G401 (cell line): ENCODE measurements around the gene PTPRN2. TPM values are rescaled to one million over a fixed set of nuclear protein-coding genes. Genes with fewer than 3 reads are reported as not detected.

Source experiments
- DNase-seq: peaks from one replicate; pipeline ENCODE4 v3.0.0-alpha.2; 2015; ENCODE audit warnings: low spot score
- in situ Hi-C: cut with HindIII; loops from 2 replicates; pipeline ENCODE4 v1.10.0; 2016; ENCODE audit warnings: low sequenced_read_pairs, mixed read lengths
- total RNA-seq: library from RNA; depleted of rRNA; stranded (reverse); fragments of >200 nt; shearing (Covaris generic); gene quantifications from 2 replicates; pipeline ENCODE4 v1.2.3, GENCODE V29; 2014

The PTPRN2 gene
- total RNA-seq, 1 experiment from 2014 or later, result not detected

DNA sequence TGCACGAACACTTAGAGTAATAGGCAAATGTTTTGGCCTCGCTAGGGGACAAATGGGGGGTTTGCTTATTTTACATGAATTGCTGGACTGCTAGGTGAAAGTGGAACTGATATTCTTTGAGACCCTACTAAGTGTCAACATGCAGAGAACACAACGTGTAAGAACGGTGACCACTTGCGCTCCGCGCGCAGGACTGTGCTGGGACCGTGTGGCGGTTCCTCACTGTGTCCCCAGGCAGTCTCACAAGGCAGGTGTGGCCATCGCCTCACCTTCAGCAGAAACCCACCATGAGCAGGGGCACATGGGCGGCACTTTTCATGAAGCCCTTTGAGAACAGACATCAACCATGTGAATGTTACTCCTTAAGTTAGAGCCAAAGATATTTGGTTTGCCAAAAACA is 27.2 kb downstream of the PTPRN2 start:
- no peak for DNase-seq
- in situ Hi-C loops, result no loop called here

DNA sequence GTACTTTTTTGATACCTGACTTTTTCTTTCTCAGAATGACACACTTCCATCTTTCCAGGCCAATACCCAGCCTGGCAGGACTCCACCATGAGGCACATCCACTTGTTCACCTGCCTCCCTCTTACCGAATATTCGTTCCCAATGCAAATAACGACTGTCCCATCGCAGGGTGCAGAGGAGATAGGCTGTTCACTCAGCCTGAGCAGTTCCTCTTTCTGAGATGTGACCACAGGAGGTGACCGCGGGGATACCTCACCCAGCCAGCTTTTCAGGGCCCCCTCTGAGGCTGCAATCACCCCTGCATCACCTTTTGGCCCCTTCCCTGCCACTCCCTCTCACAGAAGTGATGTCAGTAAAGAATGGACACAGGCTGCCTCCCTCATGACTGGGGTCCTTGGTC is 28.3 kb downstream of the PTPRN2 start:
- DNase-seq, result no peak
- in situ Hi-C loops, result no loop called here

GRCh38 chr7:158558816-158559215 is 28.8 kb downstream of the PTPRN2 start:
- in situ Hi-C loops, result no loop called here
- no peak for DNase-seq

DNA sequence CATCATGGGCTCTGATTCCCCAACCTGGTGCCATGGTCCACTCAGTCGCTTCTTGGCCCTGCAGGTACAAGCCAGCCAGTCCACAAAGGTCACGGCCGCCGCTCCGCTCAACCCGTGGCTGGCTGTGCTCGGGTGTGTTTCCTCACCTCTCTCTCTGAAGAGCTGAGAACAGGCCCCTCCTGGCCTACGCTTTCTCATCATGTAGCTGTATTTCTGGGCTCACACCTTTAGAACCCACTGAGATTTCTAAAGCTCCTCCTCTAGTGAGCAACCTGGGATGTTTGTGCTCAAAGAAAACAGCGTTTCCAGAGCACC is 30.2 kb downstream of the PTPRN2 start:
- no peak for DNase-seq
- in situ Hi-C loops, result no loop called here

GRCh38 chr7:158556721-158557440 is 30.7 kb downstream of the PTPRN2 start:
- no peak for DNase-seq
- in situ Hi-C loops, result no loop called here

GRCh38 chr7:158555034-158555520 is 32.5 kb downstream of the PTPRN2 start:
- in situ Hi-C loops, result no loop called here

DNA sequence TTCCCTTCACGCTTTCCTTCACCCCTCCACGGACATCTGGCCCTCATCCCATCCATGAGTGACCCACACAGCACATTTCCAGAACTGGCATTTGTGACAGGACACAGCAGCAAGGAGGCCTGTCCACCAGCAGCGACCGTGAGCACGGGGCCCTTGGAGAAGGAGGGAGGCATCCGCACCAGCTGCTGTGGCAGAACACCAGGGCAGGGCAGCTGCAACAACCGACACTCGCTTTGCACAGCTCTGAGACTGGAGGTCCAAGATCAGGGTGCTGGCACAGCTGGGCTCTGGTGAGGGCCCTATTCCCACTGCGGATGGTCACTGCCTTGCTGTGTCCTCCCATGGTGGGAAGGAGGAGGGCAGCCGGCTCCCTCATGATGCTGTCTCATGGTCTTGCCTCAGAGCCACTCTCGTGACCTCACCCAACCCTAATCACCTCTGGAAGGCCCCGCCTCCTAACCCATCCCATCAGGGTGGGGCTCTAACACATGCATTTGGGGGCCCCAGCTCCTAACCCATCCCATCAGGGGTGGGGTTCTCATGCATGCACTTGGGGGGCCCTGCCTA is 36.7 kb downstream of the PTPRN2 start:
- in situ Hi-C loops, result no loop called here

More at GRCh38 chr7:158555034-158555520, 32.5 kb downstream of the PTPRN2 start:
- no peak for DNase-seq

GRCh38 chr7:158550394-158550700 is 37.3 kb downstream of the PTPRN2 start:
- no peak for DNase-seq
- in situ Hi-C loops, result no loop called here

More for the DNA sequence above, 36.7 kb downstream of the PTPRN2 start:
- DNase-seq, result no peak

DNA sequence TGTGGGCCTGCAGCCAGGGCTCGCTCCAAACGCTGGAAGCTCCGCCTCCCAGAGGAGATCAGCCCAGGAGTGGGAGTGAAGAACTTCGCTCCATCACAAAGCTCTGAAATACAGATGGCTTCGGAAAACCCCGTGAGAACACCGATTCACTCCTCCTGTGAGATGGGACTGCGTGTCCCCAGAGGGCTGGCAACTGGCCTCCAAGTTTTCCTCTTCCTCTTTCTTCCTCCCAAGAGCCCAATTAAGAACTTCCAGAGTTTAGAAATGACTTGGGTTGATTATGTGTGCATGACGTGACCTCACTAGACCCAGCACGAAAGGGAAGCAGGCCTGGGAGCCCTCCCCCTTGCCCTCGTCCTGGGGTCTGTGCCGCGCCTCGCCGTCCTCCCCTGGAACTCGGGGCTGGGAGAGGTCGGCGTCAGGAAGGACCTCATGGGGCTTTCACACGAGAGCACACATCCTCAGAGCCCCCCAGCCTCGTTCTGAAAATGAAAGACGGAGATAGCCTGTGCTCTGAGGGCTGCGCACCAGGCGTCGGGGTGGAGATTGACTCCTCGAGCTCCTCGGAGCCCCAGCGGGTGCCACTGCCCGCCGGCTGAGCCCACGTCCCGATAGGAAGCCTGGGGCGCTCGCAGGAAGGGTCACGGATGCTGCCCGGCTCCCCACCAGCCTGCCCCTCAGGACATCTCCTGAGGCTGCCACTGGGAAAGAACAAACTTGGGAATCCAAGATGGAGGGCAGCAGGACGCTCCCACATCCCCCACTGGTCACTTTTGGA is 37.8 kb downstream of the PTPRN2 start:
- DNase-seq, result peak; percentile 31
- in situ Hi-C loops, result no loop called here

DNA sequence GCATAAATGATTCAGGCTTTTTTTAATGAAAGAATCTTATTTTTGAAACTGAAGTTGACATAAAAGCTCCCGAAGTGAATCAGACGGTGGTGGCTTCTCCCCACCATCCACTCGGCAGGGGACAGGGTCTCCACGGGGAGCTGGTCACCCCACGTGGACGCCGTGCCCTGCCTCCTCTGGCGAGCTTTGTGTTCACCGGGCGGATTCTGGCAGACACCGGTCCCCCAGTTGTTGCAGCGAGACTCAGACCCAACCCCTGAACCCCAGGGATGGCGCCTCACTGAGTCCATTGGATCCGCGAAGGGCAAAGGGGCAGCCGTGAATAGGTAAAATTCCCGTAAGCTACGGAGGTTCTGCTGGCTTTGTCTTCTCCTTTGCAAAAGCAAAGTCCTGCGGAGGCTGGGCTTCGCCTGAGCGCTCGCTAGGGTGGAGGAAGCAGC is 38.4 kb downstream of the PTPRN2 start:
- no peak for DNase-seq
- in situ Hi-C loops, result no loop called here

DNA sequence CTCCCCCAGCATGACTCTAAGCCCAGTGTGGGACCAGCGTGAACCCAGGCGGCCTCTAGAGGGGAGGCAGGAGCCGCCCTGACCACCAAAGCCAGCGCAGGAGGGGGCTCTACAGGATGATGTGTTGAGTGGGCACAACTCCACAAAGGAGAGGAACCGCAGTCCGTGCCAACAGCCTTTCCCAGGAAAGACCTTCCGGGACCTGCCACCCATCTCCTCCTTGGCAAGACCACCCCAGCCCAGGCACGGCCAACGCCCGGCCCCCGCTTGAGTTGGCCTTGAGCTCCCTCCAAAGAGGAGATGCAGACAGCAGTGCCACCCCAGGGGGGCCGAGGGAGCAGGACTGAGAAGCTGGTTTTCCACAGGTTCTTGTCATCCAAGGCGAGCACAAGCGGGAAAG is 38.9 kb downstream of the PTPRN2 start:
- DNase-seq, result no peak
- in situ Hi-C loops, result no loop called here

DNA sequence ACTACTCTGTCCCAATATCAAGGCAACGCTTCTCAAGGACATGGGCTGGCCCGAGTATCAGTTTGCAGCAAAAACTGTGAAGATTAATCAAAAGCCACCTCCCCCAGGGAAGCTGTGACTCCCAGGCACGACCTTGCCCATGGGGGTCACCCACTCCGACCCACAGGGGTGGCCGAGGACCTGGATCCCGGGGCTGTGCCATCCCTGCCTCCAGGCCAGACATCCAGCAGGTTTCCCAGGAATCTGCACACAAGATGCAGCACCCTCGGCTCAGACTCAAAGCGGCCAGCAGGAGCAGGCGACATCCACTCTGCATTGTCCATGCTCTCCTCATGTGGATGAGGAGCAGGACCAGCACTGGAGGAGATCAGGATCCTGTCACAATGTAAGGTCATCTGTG is 39.8 kb downstream of the PTPRN2 start:
- DNase-seq, result no peak
- in situ Hi-C loops, result no loop called here

DNA sequence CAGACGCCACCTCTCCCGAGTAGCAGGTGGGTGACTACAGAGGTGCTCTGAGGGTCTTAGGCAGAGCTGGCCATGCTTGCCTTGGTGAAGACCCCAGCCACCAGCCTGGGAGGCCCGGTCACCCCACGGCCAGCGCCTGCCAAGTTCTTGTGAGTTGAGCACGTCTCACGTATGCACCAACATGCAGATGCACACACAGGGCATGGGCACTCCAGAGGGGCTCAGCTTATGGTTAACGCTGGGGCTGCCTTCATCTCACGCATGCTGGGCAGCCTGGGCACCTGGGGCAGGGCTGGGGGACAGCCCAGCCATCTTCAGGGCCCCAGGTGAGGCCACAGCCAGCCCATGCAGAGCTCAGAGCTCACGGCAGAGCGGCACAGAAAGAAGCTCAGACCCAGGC is 41.0 kb downstream of the PTPRN2 start:
- no peak for DNase-seq
- in situ Hi-C loops, result no loop called here

DNA sequence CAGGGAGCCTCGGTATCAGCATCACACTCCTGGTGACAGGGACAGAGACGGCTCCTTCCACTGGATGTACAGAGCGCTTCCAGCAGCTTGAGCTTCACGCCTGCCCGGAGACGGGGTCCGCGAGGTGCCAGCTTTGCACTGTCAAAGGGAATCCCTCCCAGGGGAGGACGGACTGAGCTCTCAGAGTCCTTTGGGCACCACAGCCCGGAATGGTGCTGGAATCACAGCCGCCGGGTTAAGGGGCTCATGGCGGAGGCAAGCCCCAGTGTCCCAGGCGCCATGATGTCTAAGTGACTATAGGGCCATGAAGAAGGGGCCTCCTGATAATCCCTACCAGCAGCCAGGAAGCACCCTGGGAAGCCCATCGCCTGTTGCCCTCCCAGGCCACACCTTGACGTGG is 41.4 kb downstream of the PTPRN2 start:
- in situ Hi-C loops, result no loop called here
- no peak for DNase-seq

DNA sequence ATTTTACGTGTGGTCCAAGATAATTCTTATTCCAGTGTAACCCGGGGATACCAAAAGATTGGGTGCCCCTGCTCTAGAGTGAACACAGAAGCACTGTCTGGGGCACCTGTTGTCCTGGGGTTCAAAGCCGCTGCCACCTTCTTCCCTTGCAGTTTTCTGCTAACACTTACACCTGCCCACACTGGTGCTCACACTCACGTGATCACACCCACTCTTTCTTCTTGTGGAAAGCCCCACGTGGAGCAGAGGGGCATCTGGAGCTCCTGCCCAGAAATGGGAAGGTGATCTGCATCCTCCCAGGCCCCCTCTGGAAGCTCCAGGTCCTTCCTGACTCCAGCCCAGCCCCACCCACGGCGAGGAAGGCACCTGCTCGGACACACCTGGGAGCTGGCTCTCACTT is 42.9 kb downstream of the PTPRN2 start:
- in situ Hi-C loops, result no loop called here
- no peak for DNase-seq

DNA sequence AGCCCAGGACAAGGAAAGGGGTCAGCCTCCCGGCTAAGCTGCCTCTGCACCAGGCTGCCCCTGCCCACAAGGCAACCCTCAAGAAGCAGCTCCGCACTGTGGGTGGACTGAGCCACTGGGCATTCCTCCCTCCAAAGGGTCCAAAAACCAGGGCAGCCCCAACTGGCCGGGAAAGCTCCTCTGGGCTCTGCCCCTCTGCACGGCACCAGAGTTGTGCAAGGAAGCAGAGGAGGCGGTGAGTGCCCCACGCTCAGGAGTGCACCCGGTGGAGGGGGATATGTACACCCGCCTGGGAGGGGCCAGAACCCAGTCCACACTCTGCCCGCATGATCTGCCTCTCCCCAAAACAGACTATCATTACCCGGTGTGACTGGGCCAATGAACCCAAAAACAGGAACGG is 43.8 kb downstream of the PTPRN2 start:
- in situ Hi-C loops, result no loop called here
- DNase-seq, result no peak

DNA sequence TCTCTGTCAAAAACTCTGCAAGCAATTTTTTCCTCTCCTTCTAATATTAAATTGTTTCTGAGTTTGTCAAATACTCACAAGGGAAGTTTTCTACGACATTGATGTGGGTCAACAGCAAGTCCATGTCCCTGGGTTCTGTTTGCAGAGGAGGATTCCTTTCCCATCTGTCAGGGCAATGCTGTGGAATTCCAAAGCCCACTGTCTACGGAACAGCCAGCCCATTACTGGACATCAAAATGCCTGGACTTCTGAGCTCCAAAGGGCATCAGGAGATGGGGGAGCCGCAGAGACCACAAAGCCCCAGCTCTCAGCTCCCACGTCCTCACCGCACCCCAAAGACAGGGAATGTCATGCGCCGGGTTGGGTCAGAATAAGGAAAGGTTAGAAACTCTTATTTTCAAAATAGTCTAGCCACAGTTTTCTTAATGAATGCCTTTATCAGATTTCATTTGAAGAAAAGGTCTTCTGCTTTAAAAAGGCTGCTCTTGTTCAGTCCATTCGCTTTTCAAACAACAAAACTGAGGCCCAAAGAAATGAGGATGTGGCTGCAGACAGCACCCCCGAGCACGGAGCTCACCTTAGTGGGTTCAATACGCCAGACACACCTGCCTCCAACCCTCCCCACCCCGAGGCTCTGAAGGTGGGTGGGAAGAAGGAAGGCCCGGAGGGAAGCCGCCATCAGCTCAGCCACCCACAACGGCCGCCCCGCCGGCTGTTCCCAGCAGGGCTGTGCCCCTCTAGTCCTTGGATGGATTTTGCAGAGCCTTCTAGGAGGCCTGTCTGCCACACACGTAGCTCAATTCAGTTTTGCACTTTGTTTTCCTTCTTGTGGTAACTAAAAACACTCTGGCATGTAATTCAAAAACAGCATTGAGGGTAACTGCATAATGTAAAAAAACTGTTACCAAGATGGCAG is 44.7 kb downstream of the PTPRN2 start:
- in situ Hi-C loops, result no loop called here
- no peak for DNase-seq

- DNase-seq, result peak; percentile 90
- in situ Hi-C loops, result no loop called here
These were observed 46.1 kb downstream of the PTPRN2 start for GRCh38 chr7:158541346-158542010.

DNA sequence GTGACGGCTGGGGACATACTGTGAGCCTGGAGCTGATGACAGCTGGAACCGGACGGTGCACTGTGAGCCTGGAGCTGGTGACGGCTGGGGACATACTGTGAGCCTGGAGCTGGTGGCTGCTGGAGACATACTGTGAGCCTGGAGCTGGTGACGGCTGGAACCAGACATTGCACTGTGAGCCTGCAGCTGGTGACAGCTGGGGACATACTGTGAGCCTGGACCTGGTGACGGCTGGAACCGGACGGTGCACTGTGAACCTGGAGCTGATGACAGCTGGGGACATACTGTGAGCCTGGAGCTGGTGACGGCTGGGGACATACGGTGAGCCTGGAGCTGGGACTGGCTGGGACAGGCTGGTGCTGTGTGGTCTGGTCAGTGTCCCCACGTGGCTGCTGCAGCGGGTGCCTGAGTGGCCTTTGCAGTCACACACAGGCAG is 47.9 kb downstream of the PTPRN2 start:
- in situ Hi-C loops, result no loop called here
- no peak for DNase-seq
